GM23338 (cell line): ENCODE results near the gene CYP24A1. TPM values are rescaled to one million over a fixed set of nuclear protein-coding genes. Genes with fewer than 3 reads are reported as not detected.

Source experiments
- ATAC-seq: fragments of 200-7000 bp; cut with Tn5 transposase; 3 replicates; pipeline ENCODE4 v1.9.1; 2020
- DNase-seq: peaks from one replicate; pipeline ENCODE4 v3.0.0-alpha.2; 2015; ENCODE audit warnings: low spot score
- H2AFZ ChIP-seq: fragments of 200-600 bp; sonication (generic); 2 replicates; pipeline ENCODE4 v1.8.0; 2016; ENCODE audit warnings: antibody characterized with exemption, mild to moderate bottlenecking, moderate library complexity
- H3F3A ChIP-seq: fragments of 200-600 bp; sonication (generic); replicated peaks from 2 replicates; pipeline ENCODE4 v1.8.0; 2017; ENCODE audit warnings: antibody characterized with exemption, mixed run types, low read depth
- H3K27ac ChIP-seq: fragments of 200-600 bp; sonication (generic); 2 replicates; pipeline ENCODE4 v1.6.1; 2016; ENCODE audit warnings: low read depth
- H3K27me3 ChIP-seq: fragments of 200-600 bp; sonication (generic); 2 replicates; pipeline ENCODE4 v1.8.0; 2016; ENCODE audit warnings: mild to moderate bottlenecking, mixed run types, moderate library complexity; ENCODE audit not compliant: insufficient read depth
- H3K36me3 ChIP-seq: fragments of 200-600 bp; sonication (generic); 2 replicates; pipeline ENCODE4 v1.8.0; 2016; ENCODE audit warnings: mild to moderate bottlenecking; ENCODE audit not compliant: insufficient read depth
- H3K4me1 ChIP-seq: fragments of 200-600 bp; sonication (generic); 2 replicates; pipeline ENCODE4 v1.8.0; 2016; ENCODE audit warnings: mild to moderate bottlenecking, moderate library complexity; ENCODE audit not compliant: insufficient read depth
- H3K4me2 ChIP-seq: fragments of 200-600 bp; sonication (generic); 2 replicates; pipeline ENCODE4 v1.7.1; 2017; ENCODE audit warnings: mixed run types
- H3K4me3 ChIP-seq: fragments of 200-600 bp; sonication (generic); 2 replicates; pipeline ENCODE4 v1.6.1; 2016; ENCODE audit warnings: mixed run types
- H3K79me2 ChIP-seq: fragments of 200-600 bp; sonication (generic); replicated peaks from 2 replicates; pipeline ENCODE4 v1.8.0; 2017; ENCODE audit warnings: mild to moderate bottlenecking; ENCODE audit not compliant: insufficient read depth
- H3K9me2 ChIP-seq: fragments of 200-600 bp; sonication (generic); 2 replicates; pipeline ENCODE4 v1.8.0; 2017; ENCODE audit not compliant: insufficient read depth
- H4K20me1 ChIP-seq: fragments of 200-600 bp; sonication (generic); replicated peaks from 2 replicates; pipeline ENCODE4 v1.8.0; 2017; ENCODE audit warnings: mild to moderate bottlenecking; ENCODE audit not compliant: insufficient read depth
- H3K27ac Mint-ChIP-seq: 2 replicates; pipeline ENCODE4 v1.8.0; 2020; ENCODE audit warnings: inconsistent platforms, mild to moderate bottlenecking, moderate library complexity, mixed read lengths
- H3K27me3 Mint-ChIP-seq: 3 replicates; pipeline ENCODE4 v1.8.0; 2022; ENCODE audit warnings: low read depth, mild to moderate bottlenecking, moderate library complexity, mixed read lengths, inconsistent platforms; ENCODE audit not compliant: insufficient read depth, poor library complexity
- H3K36me3 Mint-ChIP-seq: 3 replicates; pipeline ENCODE4 v1.8.0; 2021; ENCODE audit warnings: low read depth, mild to moderate bottlenecking, inconsistent platforms, moderate library complexity, mixed read lengths
- H3K4me1 Mint-ChIP-seq: 3 replicates; pipeline ENCODE4 v1.8.0; 2020; ENCODE audit warnings: mild to moderate bottlenecking, inconsistent platforms, mixed read lengths
- H3K4me3 Mint-ChIP-seq: 3 replicates; pipeline ENCODE4 v1.8.0; 2021; ENCODE audit warnings: moderate library complexity, mild to moderate bottlenecking, inconsistent platforms, mixed read lengths
- H3K9me3 Mint-ChIP-seq: 3 replicates; pipeline ENCODE4 v1.8.0; 2020; ENCODE audit warnings: moderate library complexity, mild to moderate bottlenecking, inconsistent platforms, mixed read lengths
- CREB1 ChIP-seq: fragments of 250-450 bp; sonication (Bioruptor Pico); IDR thresholded peaks from 2 replicates; pipeline ENCODE4 v1.5.0; 2020; ENCODE audit warnings: low read depth, mild to moderate bottlenecking, moderate library complexity
- EZH2phosphoT487 ChIP-seq: fragments of 200-600 bp; sonication (generic); IDR thresholded peaks from one replicate; pipeline ENCODE4 v1.8.1; 2018; ENCODE audit warnings: antibody characterized with exemption; ENCODE audit not compliant: unreplicated experiment
- JUNB ChIP-seq: IDR thresholded peaks from one replicate; pipeline ENCODE4 v1.6.1; 2016; ENCODE audit warnings: antibody characterized with exemption; ENCODE audit not compliant: unreplicated experiment
- NANOG ChIP-seq: IDR thresholded peaks from 2 replicates; pipeline ENCODE4 v1.6.1; 2016; ENCODE audit warnings: antibody characterized with exemption, borderline replicate concordance
- STAT1 ChIP-seq: IDR thresholded peaks from one replicate; pipeline ENCODE4 v1.6.1; 2016; ENCODE audit warnings: antibody characterized with exemption; ENCODE audit not compliant: unreplicated experiment
- ZNF114 ChIP-seq: fragments of 250-450 bp; sonication (Bioruptor Pico); IDR thresholded peaks from 2 replicates; pipeline ENCODE4 v1.5.0; 2020; ENCODE audit warnings: mild to moderate bottlenecking, moderate library complexity
- ZNF331 ChIP-seq: fragments of 250-450 bp; sonication (Bioruptor Pico); IDR thresholded peaks from 2 replicates; pipeline ENCODE4 v1.5.0; 2020; ENCODE audit warnings: low read depth, mild to moderate bottlenecking, moderate library complexity
- polyA plus RNA-seq: library from polyadenylated mRNA; unstranded; fragments of >200 nt; fragmentation: Nextera tagmentation; extraction: Ambion mirVana; gene quantifications from 2 replicates; pipeline ENCODE4 v1.2.1, GENCODE V29; 2016
- total RNA-seq: library from RNA; depleted of rRNA; stranded (reverse); fragments of >200 nt; shearing (Covaris generic); gene quantifications from 2 replicates; pipeline ENCODE4 v1.2.3, GENCODE V29; 2014
- TF ChIP-seq, protein P1 (sequence below), 2 experiments: fragments of 200-600 bp in 1 of 2; sonication (generic) in 1 of 2; conservative IDR thresholded peaks; 2 replicates each; pipeline versions ENCODE4 v1.5.1 to v1.6.1; 2016 to 2017; ENCODE audit warnings: antibody characterized with exemption in 2 of 2, low read depth in 2 of 2, mild to moderate bottlenecking in 2 of 2, moderate library complexity in 1 of 2
- TF ChIP-seq, protein P2 (sequence below): IDR thresholded peaks from one replicate; pipeline ENCODE4 v1.6.1; 2018; ENCODE audit warnings: antibody characterized with exemption; ENCODE audit not compliant: unreplicated experiment
- TF ChIP-seq, protein P3 (sequence below): IDR thresholded peaks from 2 replicates; pipeline ENCODE4 v1.6.1; 2016; ENCODE audit warnings: antibody characterized with exemption

CYP24A1 gene
- total and polyA plus RNA-seq, 2 experiments from 2014 or later, result 0.10 TPM; not detected in 1

DNA sequence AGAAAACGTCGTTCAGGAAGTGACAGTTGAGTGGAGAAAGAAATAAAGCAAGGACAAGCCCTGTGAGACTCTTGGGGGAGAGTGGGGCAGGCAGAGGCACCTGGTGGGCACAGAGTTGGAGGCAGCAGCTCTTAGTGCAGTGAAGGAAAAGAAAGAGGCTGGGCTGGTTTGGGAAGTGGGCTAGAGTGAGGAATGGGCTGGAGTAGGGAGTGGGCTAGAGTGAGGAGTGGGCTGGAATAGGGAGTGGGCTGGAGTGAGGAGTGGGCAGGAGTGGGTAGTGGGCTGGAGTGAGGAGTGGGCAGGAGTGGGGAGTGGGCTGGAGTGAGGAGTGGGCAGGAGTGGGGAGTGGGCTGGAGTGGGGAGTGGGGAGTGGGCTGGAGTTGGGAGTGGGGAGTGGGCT lies 59.7 kb downstream of the CYP24A1 start:
- Histone ChIP-seq H3K4me1 (0 out of 2 replicates have a peak, but pooled peaks cover 6% of the 10 kb centered on the region), H3K27me3 (no peaks in the 10 kb centered on the region), H3K36me3 (no peaks in the 10 kb centered on the region), H4K20me1 (no peaks in the 10 kb centered on the region), H3K9me2 (no peaks in the 10 kb centered on the region), H3K4me2 (no peak overlapping the region), H3K27ac (no peak overlapping the region), H2AFZ (no peak overlapping the region), H3F3A (no peaks in the 10 kb centered on the region), H3K4me3 (no peak overlapping the region), H3K79me2 (no peaks in the 10 kb centered on the region)
- DNase-seq, result no peak
- no peak overlapping the region for H3K4me3 Mint-ChIP-seq
- peaks cover 4% of the 10 kb centered on the region for H3K27me3 Mint-ChIP-seq
- no peak overlapping the region for H3K27ac Mint-ChIP-seq
- no peaks in the 10 kb centered on the region for H3K36me3 Mint-ChIP-seq
- peaks cover 9% of the 10 kb centered on the region; the same call in 1 of the 3 replicates for H3K4me1 Mint-ChIP-seq
- H3K9me3 Mint-ChIP-seq, result no peaks in the 10 kb centered on the region; the same call in 2 of the 3 replicates
- no peak for ATAC-seq
- TF ChIP-seq EZH2phosphoT487 (no peak), JUNB (no peak), ZNF114 (CRISPR knock-in tag) (no peak), ZNF331 (no peak), STAT1 (no peak)
- TF ChIP-seq, protein P1, sequence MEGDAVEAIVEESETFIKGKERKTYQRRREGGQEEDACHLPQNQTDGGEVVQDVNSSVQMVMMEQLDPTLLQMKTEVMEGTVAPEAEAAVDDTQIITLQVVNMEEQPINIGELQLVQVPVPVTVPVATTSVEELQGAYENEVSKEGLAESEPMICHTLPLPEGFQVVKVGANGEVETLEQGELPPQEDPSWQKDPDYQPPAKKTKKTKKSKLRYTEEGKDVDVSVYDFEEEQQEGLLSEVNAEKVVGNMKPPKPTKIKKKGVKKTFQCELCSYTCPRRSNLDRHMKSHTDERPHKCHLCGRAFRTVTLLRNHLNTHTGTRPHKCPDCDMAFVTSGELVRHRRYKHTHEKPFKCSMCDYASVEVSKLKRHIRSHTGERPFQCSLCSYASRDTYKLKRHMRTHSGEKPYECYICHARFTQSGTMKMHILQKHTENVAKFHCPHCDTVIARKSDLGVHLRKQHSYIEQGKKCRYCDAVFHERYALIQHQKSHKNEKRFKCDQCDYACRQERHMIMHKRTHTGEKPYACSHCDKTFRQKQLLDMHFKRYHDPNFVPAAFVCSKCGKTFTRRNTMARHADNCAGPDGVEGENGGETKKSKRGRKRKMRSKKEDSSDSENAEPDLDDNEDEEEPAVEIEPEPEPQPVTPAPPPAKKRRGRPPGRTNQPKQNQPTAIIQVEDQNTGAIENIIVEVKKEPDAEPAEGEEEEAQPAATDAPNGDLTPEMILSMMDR (conservative IDR thresholded peaks at IDR 0.05; ENCODE audit: low read depth in 2 of 2), result no peak
- TF ChIP-seq, protein P2, sequence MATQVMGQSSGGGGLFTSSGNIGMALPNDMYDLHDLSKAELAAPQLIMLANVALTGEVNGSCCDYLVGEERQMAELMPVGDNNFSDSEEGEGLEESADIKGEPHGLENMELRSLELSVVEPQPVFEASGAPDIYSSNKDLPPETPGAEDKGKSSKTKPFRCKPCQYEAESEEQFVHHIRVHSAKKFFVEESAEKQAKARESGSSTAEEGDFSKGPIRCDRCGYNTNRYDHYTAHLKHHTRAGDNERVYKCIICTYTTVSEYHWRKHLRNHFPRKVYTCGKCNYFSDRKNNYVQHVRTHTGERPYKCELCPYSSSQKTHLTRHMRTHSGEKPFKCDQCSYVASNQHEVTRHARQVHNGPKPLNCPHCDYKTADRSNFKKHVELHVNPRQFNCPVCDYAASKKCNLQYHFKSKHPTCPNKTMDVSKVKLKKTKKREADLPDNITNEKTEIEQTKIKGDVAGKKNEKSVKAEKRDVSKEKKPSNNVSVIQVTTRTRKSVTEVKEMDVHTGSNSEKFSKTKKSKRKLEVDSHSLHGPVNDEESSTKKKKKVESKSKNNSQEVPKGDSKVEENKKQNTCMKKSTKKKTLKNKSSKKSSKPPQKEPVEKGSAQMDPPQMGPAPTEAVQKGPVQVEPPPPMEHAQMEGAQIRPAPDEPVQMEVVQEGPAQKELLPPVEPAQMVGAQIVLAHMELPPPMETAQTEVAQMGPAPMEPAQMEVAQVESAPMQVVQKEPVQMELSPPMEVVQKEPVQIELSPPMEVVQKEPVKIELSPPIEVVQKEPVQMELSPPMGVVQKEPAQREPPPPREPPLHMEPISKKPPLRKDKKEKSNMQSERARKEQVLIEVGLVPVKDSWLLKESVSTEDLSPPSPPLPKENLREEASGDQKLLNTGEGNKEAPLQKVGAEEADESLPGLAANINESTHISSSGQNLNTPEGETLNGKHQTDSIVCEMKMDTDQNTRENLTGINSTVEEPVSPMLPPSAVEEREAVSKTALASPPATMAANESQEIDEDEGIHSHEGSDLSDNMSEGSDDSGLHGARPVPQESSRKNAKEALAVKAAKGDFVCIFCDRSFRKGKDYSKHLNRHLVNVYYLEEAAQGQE, result no peak
- TF ChIP-seq, protein P3, sequence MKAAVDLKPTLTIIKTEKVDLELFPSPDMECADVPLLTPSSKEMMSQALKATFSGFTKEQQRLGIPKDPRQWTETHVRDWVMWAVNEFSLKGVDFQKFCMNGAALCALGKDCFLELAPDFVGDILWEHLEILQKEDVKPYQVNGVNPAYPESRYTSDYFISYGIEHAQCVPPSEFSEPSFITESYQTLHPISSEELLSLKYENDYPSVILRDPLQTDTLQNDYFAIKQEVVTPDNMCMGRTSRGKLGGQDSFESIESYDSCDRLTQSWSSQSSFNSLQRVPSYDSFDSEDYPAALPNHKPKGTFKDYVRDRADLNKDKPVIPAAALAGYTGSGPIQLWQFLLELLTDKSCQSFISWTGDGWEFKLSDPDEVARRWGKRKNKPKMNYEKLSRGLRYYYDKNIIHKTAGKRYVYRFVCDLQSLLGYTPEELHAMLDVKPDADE, result no peak

DNA sequence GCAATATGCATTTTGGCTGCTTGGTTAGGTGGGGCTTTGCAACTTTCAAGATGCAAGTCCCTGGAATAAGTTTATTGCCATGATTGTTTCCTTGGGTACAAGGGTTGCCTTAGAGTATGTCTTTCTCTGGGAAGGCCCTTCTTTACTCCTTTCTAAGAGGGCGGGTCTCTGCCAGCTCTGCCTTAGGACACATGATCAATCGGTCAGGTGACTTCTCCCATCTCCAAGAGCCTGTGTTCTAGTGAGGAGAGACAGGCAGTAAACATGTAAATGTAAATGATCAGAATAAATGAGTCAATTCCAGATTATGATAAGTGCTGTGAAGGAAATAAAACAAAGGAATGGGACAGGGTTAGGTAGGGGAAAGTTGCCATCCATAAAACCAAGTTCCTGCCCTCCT lies 60.2 kb downstream of the CYP24A1 start:
- no peak for DNase-seq
- Mint-ChIP-seq H3K4me1 (peaks cover 9% of the 10 kb centered on the region; the same call in 1 of the 3 replicates), H3K9me3 (no peaks in the 10 kb centered on the region; the same call in 2 of the 3 replicates), H3K4me3 (no peak overlapping the region), H3K36me3 (no peaks in the 10 kb centered on the region), H3K27ac (no peak overlapping the region), H3K27me3 (peaks cover 4% of the 10 kb centered on the region)
- Histone ChIP-seq H3K79me2 (no peaks in the 10 kb centered on the region), H3K4me2 (no peak overlapping the region), H2AFZ (no peak overlapping the region), H3K4me1 (0 out of 2 replicates have a peak, but pooled peaks cover 6% of the 10 kb centered on the region), H4K20me1 (no peaks in the 10 kb centered on the region), H3K27me3 (no peaks in the 10 kb centered on the region), H3F3A (no peaks in the 10 kb centered on the region), H3K27ac (no peak overlapping the region), H3K9me2 (no peaks in the 10 kb centered on the region), H3K36me3 (no peaks in the 10 kb centered on the region), H3K4me3 (no peak overlapping the region)
- no peak for ATAC-seq
- TF ChIP-seq EZH2phosphoT487, result no peak
- TF ChIP-seq, protein P2, result no peak
- TF ChIP-seq, protein P3, result no peak
- TF ChIP-seq ZNF331, result no peak
- no peak for TF ChIP-seq NANOG
- TF ChIP-seq CREB1 (CRISPR knock-in tag), result no peak
- no peak for TF ChIP-seq STAT1
